A673 (cell line): ENCODE measurements around the gene ATP8B1. TPM values are rescaled to one million over a fixed set of nuclear protein-coding genes. Genes with fewer than 3 reads are reported as not detected.

Experiments
- BruUV-seq: library from RNA; stranded (reverse); fragments of 400-500 nt; replicated peaks from 2 replicates; lab custom pipeline; 2021; lab: Mats Ljungman, UMichigan
- CTCF ChIA-PET: fragments of 300-600 bp; sonication (Branson Sonifier 250); formaldehyde crosslinking; loops from one replicate; lab custom pipeline; 2022; ENCODE audit warnings: antibody characterized with exemption; lab: Charles Lee
- POLR2A ChIA-PET: fragments of 300-600 bp; sonication (Branson Sonifier 250); formaldehyde crosslinking; loops from one replicate; lab custom pipeline; 2022; ENCODE audit warnings: antibody characterized with exemption; ENCODE audit not compliant: low non-redundant PET; lab: Charles Lee
- DNase-seq: peaks from one replicate; pipeline ENCODE4 v3.0.0-alpha.2; 2015; ENCODE audit warnings: low spot score
- H3K27ac ChIP-seq: fragments of 200-600 bp; sonication (generic); 2 replicates; pipeline ENCODE4 v1.5.1; 2016; ENCODE audit warnings: mixed run types, low read depth, mild to moderate bottlenecking, mixed read lengths, antibody characterized with exemption, low read length; ENCODE audit not compliant: poor library complexity, severe bottlenecking
- H3K27me3 ChIP-seq: fragments of 200-600 bp; sonication (generic); replicated peaks from 2 replicates; pipeline ENCODE4 v1.6.1; 2017; ENCODE audit warnings: mixed run types, low read depth, mild to moderate bottlenecking, mixed read lengths, antibody characterized with exemption, low read length; ENCODE audit not compliant: insufficient read depth, poor library complexity
- H3K36me3 ChIP-seq: fragments of 200-600 bp; sonication (generic); 2 replicates; pipeline ENCODE4 v1.6.1; 2016; ENCODE audit warnings: mixed run types, mild to moderate bottlenecking, mixed read lengths, antibody characterized with exemption, low read length; ENCODE audit not compliant: insufficient read depth, poor library complexity, severe bottlenecking
- H3K4me1 ChIP-seq: fragments of 200-600 bp; sonication (generic); 2 replicates; pipeline ENCODE4 v1.6.1; 2017; ENCODE audit warnings: mixed run types, mild to moderate bottlenecking, mixed read lengths, antibody characterized with exemption, low read length; ENCODE audit not compliant: insufficient read depth, poor library complexity, severe bottlenecking
- H3K4me3 ChIP-seq: fragments of 200-600 bp; sonication (generic); 2 replicates; pipeline ENCODE4 v1.5.1; 2016; ENCODE audit warnings: low read depth, mixed run types, mild to moderate bottlenecking, mixed read lengths, low read length; ENCODE audit not compliant: poor library complexity, severe bottlenecking
- H3K9me3 ChIP-seq: fragments of 200-600 bp; sonication (generic); 2 replicates; pipeline ENCODE4 v1.6.1; 2016; ENCODE audit warnings: mixed run types, low read depth, mild to moderate bottlenecking, mixed read lengths, antibody characterized with exemption, low read length; ENCODE audit not compliant: poor library complexity, severe bottlenecking
- CTCF ChIP-seq: fragments of 300-800, 200-600 bp; sonication (generic); conservative IDR thresholded peaks from 2 replicates; pipeline ENCODE4 v1.5.1; 2017; ENCODE audit warnings: low read depth, mild to moderate bottlenecking, antibody characterized with exemption, low read length, moderate library complexity, mixed read lengths
- EZH2 ChIP-seq: fragments of 200-600 bp; sonication (generic); IDR thresholded peaks from 2 replicates; pipeline ENCODE4 v1.6.1; 2017; ENCODE audit warnings: borderline replicate concordance, low read depth, mild to moderate bottlenecking, mixed read lengths, antibody characterized with exemption, low read length; ENCODE audit not compliant: poor library complexity, severe bottlenecking
- intact Hi-C: fragments of 100-400 bp; cut with micrococcal nuclease; formaldehyde crosslinking; loops from one replicate; pipeline ENCODE4 v1.10.0; 2022; ENCODE audit not compliant: unreplicated experiment
- total RNA-seq: library from RNA; stranded (reverse); gene quantifications from 2 replicates; pipeline ENCODE4 v1.2.3, GENCODE V29; 2021

The ATP8B1 gene
- total RNA-seq, 1 experiment from 2014 or later: 35.6 TPM

- Histone ChIP-seq H3K9me3 (no peaks in the 10 kb centered on the region), H3K27me3 (no peaks in the 10 kb centered on the region), H3K4me1 (peaks cover 89% of the 10 kb centered on the region), H3K4me3 (no peak overlapping the region), H3K27ac (peak overlapping the region; percentile 97), H3K36me3 (no peaks in the 10 kb centered on the region)
- CTCF ChIA-PET: no interaction called here
- POLR2A ChIA-PET: no interaction called here
- DNase-seq: no peak
- no peak for TF ChIP-seq EZH2
- no peak for TF ChIP-seq CTCF
- BruUV-seq: no TSS peak
- intact Hi-C loops: loop anchor here (5.0 kb wide), 1 partner anchor 71 kb away; no protein-coding TSS in a partner anchor
Measured at GRCh38 chr18:57785751-57786437, 17.2 kb downstream of the ATP8B1 start.

- POLR2A ChIA-PET: no interaction called here
- no peak for DNase-seq
- H3K4me1 ChIP-seq: peaks cover 95% of the 10 kb centered on the region
- TF ChIP-seq CTCF: no peak
- no peak for TF ChIP-seq EZH2
- intact Hi-C loops: loop anchor here (5.0 kb wide), 2 partner anchors 73 to 152 kb away; no protein-coding TSS in a partner anchor
- peak overlapping the region; percentile 7 for H3K4me3 ChIP-seq
- no peaks in the 10 kb centered on the region for H3K36me3 ChIP-seq
- H3K27me3 ChIP-seq: no peaks in the 10 kb centered on the region
- CTCF ChIA-PET: no interaction called here
- H3K27ac ChIP-seq: peak overlapping the region; percentile 97
- no peaks in the 10 kb centered on the region for H3K9me3 ChIP-seq
- no TSS peak for BruUV-seq
Measured at GRCh38 chr18:57784801-57785114, 18.4 kb downstream of the ATP8B1 start.

GRCh38 chr18:57784034-57784800 lies 18.9 kb downstream of the ATP8B1 start:
- CTCF ChIA-PET: no interaction called here
- TF ChIP-seq EZH2 (no peak), CTCF (no peak)
- H3K27me3 ChIP-seq: no peaks in the 10 kb centered on the region
- peaks cover 99% of the 10 kb centered on the region for H3K4me1 ChIP-seq
- peak overlapping the region; percentile 7 for H3K4me3 ChIP-seq
- BruUV-seq: no TSS peak
- no peaks in the 10 kb centered on the region for H3K36me3 ChIP-seq
- peak; percentile 76 for DNase-seq
- no peaks in the 10 kb centered on the region for H3K9me3 ChIP-seq
- intact Hi-C loops: loop anchor here (5.0 kb wide), 1 partner anchor 152 kb away; no protein-coding TSS in a partner anchor
- peak overlapping the region; percentile 97 for H3K27ac ChIP-seq
- POLR2A ChIA-PET: no interaction called here
